ENCODE measurements around the gene LRP1B.
"Not testable (repeated sequence)": the region's sequence is repeated elsewhere in the genome, so short reads cannot be mapped to it uniquely, and the experiment has no call there.

LRP1B gene

DNA sequence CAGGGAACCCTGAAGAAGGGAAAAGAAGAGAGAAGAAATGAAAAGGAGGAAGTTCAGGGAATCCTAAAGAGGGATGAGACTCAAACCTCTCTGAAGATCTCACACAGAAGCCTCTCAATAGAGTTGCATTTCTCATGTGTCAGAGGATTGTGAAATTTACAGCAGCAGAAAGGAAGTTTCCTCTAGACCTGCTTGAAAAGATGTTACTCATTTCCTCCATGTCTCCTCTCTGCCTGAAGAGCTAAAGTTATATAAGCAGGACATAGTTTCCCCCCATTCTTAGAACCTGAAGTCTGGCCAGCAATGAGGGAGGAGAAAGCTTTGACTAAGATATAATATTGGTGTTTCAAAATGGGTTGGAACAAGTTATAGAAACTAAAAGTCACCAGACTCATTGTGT, 1155.6 kb downstream of the LRP1B start:
- DNase-seq (ENCODE audit: low read depth): no peak
- TF ChIP-seq, protein P1, sequence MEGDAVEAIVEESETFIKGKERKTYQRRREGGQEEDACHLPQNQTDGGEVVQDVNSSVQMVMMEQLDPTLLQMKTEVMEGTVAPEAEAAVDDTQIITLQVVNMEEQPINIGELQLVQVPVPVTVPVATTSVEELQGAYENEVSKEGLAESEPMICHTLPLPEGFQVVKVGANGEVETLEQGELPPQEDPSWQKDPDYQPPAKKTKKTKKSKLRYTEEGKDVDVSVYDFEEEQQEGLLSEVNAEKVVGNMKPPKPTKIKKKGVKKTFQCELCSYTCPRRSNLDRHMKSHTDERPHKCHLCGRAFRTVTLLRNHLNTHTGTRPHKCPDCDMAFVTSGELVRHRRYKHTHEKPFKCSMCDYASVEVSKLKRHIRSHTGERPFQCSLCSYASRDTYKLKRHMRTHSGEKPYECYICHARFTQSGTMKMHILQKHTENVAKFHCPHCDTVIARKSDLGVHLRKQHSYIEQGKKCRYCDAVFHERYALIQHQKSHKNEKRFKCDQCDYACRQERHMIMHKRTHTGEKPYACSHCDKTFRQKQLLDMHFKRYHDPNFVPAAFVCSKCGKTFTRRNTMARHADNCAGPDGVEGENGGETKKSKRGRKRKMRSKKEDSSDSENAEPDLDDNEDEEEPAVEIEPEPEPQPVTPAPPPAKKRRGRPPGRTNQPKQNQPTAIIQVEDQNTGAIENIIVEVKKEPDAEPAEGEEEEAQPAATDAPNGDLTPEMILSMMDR (IDR thresholded peaks at IDR 0.05; ENCODE audit: low read depth, low read length, missing control alignments): no peak
- H3K4me3 ChIP-seq (ENCODE audit: low read depth, low read length): no peak overlapping the region

DNA sequence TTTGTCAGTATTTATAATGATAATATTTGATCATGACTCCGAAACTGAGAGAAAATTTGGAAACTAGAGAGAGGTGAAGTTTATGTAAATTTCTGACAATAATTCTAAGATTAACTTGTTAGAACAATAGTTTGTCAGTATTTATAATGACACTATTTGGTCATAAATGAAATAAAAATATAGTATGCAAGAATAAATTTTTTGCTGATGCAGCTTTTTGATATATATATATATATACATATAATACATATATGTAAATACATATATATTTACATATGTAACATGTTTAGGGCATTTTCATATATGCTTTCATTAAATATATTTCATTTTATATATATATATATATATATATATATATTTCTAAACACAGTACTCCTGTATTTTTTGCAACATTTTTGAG, 1158.1 kb downstream of the LRP1B start:
- DNase-seq (ENCODE audit: low read depth): no peak
- TF ChIP-seq, protein P1 (IDR thresholded peaks at IDR 0.05; ENCODE audit: low read depth, low read length, missing control alignments): no peak

DNA sequence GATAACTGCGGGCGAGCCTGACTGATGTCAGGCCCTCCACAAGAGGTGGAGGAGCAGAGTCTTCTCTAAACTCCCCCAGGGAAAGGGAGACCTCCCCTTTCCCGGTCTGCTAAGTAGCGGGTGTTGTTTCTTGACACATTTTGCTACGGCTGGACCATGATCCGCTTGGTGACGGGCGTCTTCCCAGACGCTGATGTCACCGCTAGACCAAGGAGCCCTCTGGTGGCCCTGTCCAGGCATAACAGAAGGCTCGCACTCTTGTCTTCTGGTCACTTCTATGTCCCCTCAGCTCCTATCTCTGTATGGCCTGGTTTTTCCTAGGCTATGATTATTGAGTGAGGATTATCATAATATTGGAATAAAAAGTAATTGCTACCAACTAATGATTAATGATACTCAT, 1166.5 kb downstream of the LRP1B start:
- DNase-seq (ENCODE audit: low read depth); H3K4me3 ChIP-seq (ENCODE audit: low read depth, low read length): not testable (repeated sequence)
- TF ChIP-seq, protein P1 (IDR thresholded peaks at IDR 0.05; ENCODE audit: low read depth, low read length, missing control alignments): peak; percentile 43

More for the DNA sequence above, 1158.1 kb downstream of the LRP1B start:
- no peak overlapping the region for H3K4me3 ChIP-seq (ENCODE audit: low read depth, low read length)

DNA sequence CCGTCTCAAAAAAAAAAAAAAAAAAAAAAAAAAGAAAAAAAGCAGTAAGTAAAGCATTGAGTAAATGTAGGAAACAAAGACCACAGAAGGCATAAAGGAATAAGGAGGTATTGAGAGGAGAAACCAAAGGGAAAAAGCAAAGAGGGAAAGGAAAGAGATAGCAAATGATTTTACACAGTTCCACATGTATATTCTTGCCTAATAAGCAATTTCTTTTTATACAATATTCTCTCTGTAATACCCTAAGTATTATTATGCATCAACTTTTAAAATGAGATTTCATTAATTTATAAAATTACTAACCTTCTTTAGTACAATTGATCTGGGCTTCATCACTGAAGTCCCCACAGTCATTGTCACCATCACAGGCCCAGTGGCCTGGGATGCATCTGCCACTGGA, 1180.9 kb downstream of the LRP1B start:
- TF ChIP-seq, protein P1 (IDR thresholded peaks at IDR 0.05; ENCODE audit: low read depth, low read length, missing control alignments): no peak
- no peak overlapping the region for H3K4me3 ChIP-seq (ENCODE audit: low read depth, low read length)

DNA sequence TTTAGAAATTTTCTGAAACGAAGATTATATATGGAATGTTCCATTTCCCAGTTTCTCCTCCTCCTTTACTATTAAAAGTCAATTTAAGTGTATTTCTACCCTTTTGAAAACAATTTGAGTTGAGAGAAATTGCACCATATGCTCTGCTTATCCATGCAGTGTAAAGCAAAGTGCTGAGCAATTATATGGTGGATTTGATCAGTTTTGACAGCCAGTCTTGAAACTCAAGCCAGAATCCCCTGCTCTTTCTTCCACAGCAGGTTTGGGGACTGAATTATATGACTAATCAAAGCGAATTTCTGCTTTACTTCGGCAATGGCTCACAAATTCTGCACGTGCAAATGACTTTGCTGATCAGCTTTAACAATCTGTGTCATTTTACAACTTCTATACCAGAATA, 1183.6 kb downstream of the LRP1B start:
- TF ChIP-seq, protein P1 (IDR thresholded peaks at IDR 0.05; ENCODE audit: low read depth, low read length, missing control alignments): no peak
- no peak for DNase-seq (ENCODE audit: low read depth)
- H3K4me3 ChIP-seq (ENCODE audit: low read depth, low read length): no peak overlapping the region

More for the DNA sequence above, 1180.9 kb downstream of the LRP1B start:
- no peak for DNase-seq (ENCODE audit: low read depth)

DNA sequence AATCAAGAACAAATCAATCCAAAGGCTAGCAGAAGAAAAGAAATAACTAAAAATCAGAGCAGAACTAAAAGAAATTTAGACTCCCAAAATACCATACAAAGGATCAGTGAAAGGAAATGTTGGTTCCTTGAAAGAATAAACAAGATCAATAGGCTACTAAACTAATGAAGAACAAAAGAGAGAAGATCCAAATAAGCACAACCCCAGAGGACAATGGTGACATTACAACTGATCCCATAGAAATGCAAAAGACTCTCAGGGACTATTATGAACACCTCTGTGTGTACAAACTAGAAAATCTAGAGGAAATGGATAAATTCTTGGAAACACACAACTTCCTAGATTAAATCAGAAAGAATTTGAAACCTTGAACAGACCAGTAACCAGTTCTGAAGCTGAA, 1186.9 kb downstream of the LRP1B start:
- no peak for DNase-seq (ENCODE audit: low read depth)
- no peak overlapping the region for H3K4me3 ChIP-seq (ENCODE audit: low read depth, low read length)
- TF ChIP-seq, protein P1 (IDR thresholded peaks at IDR 0.05; ENCODE audit: low read depth, low read length, missing control alignments): no peak

DNA sequence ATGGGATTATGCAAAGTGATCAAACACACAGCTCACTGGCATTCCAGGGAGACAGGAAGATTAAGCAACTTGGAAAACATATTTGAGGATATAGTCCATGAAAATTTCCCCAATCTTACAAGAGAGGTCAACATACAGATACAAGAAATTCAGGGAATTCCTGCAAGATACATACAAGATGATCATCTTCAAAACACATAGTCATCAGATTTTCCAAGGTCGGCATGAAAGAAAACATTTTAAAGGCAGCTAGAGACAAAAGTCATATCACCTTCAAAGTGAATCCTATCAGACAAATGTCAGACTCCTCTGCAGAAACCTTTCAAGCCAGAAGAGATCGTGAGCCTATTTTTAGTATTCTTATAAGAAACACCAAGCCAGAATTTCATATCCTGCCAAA, 1188.5 kb downstream of the LRP1B start:
- H3K4me3 ChIP-seq (ENCODE audit: low read depth, low read length): no peak overlapping the region
- no peak for DNase-seq (ENCODE audit: low read depth)
- TF ChIP-seq, protein P1 (IDR thresholded peaks at IDR 0.05; ENCODE audit: low read depth, low read length, missing control alignments): no peak

All from GM12864 (cell line).